ENCODE data around the gene RAB32. TPM values are rescaled to one million over a fixed set of nuclear protein-coding genes. Genes with fewer than 3 reads are reported as not detected.

RAB32 gene
- total RNA-seq, 1 experiment from 2014 or later: 26.9 TPM

DNA sequence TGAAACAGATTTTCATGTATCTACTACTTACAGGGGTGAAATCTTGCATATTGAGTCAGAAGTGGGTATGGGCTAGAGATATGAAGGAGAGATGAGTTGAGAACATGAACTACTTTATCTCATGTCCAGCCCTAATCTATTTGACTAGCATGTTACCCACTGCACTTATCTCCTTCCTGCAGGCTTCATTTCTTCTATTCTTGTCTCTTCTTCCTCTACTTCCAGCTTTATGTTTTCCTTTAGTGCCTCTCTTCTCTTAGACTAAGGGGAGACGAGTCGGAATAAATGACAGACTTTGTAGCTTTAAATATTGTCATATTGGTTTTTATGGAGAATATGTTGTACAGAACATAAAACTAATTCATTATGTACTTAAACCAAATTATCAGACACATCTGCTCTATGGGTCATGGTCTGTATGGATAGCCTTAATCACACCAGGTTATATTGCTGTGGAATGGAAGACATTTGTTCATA is 5.3 kb downstream of the RAB32 start:
- Mint-ChIP-seq H3K4me1 (ENCODE audit: low read depth, unreplicated experiment) (peaks cover 7% of the 10 kb centered on the region), H3K4me3 (ENCODE audit: low read depth, unreplicated experiment) (no peak overlapping the region), H3K36me3 (ENCODE audit: insufficient read depth, unreplicated experiment) (peaks cover 38% of the 10 kb centered on the region), H3K27ac (ENCODE audit: unreplicated experiment) (no peak overlapping the region), H3K27me3 (ENCODE audit: unreplicated experiment) (no peaks in the 10 kb centered on the region), H3K9me3 (ENCODE audit: low read depth, unreplicated experiment) (no peaks in the 10 kb centered on the region)
- CTCF ChIA-PET: no interaction called here
- intact Hi-C loops (cut with micrococcal nuclease; ENCODE audit: unreplicated experiment): loop anchor here (5.0 kb wide), 2 partner anchors 148 to 192 kb away; no protein-coding TSS in a partner anchor
- no peak for TF ChIP-seq CTCF (IDR thresholded peaks at IDR 0.05; ENCODE audit: unreplicated experiment)
- DNase-seq: no peak
- BruUV-seq (replicated peaks): no TSS peak

GRCh38 chr6:146550911-146551310 is 7.3 kb downstream of the RAB32 start:
- intact Hi-C loops (cut with micrococcal nuclease; ENCODE audit: unreplicated experiment): no loop called here
- no peak for DNase-seq
- Mint-ChIP-seq H3K9me3 (ENCODE audit: low read depth, unreplicated experiment) (no peaks in the 10 kb centered on the region), H3K36me3 (ENCODE audit: insufficient read depth, unreplicated experiment) (peaks cover 22% of the 10 kb centered on the region), H3K27ac (ENCODE audit: unreplicated experiment) (peak overlapping the region; percentile 69), H3K4me3 (ENCODE audit: low read depth, unreplicated experiment) (peak overlapping the region; percentile 49), H3K4me1 (ENCODE audit: low read depth, unreplicated experiment) (no peaks in the 10 kb centered on the region), H3K27me3 (ENCODE audit: unreplicated experiment) (no peaks in the 10 kb centered on the region)
- no peak for TF ChIP-seq CTCF (IDR thresholded peaks at IDR 0.05; ENCODE audit: unreplicated experiment)
- BruUV-seq (replicated peaks): no TSS peak
- CTCF ChIA-PET: no interaction called here

GRCh38 chr6:146551545-146551944 is 7.9 kb downstream of the RAB32 start:
- no peak for TF ChIP-seq CTCF (IDR thresholded peaks at IDR 0.05; ENCODE audit: unreplicated experiment)
- Mint-ChIP-seq H3K27ac (ENCODE audit: unreplicated experiment) (peak overlapping the region; percentile 69), H3K36me3 (ENCODE audit: insufficient read depth, unreplicated experiment) (peaks cover 20% of the 10 kb centered on the region), H3K4me3 (ENCODE audit: low read depth, unreplicated experiment) (peak overlapping the region; percentile 49), H3K27me3 (ENCODE audit: unreplicated experiment) (no peaks in the 10 kb centered on the region), H3K9me3 (ENCODE audit: low read depth, unreplicated experiment) (no peaks in the 10 kb centered on the region), H3K4me1 (ENCODE audit: low read depth, unreplicated experiment) (no peaks in the 10 kb centered on the region)
- intact Hi-C loops (cut with micrococcal nuclease; ENCODE audit: unreplicated experiment): no loop called here
- no TSS peak for BruUV-seq (replicated peaks)
- CTCF ChIA-PET: no interaction called here
- no peak for DNase-seq

GRCh38 chr6:146553377-146554135 is 9.9 kb downstream of the RAB32 start:
- CTCF ChIA-PET: no interaction called here
- peaks cover 17% of the 10 kb centered on the region for H3K36me3 Mint-ChIP-seq (ENCODE audit: insufficient read depth, unreplicated experiment)
- DNase-seq: no peak
- intact Hi-C loops (cut with micrococcal nuclease; ENCODE audit: unreplicated experiment): no loop called here
- no peaks in the 10 kb centered on the region for H3K27me3 Mint-ChIP-seq (ENCODE audit: unreplicated experiment)
- BruUV-seq (replicated peaks): no TSS peak
- no peaks in the 10 kb centered on the region for H3K4me1 Mint-ChIP-seq (ENCODE audit: low read depth, unreplicated experiment)
- TF ChIP-seq CTCF (IDR thresholded peaks at IDR 0.05; ENCODE audit: unreplicated experiment): no peak
- no peak overlapping the region for H3K27ac Mint-ChIP-seq (ENCODE audit: unreplicated experiment)
- H3K4me3 Mint-ChIP-seq (ENCODE audit: low read depth, unreplicated experiment): no peak overlapping the region
- no peaks in the 10 kb centered on the region for H3K9me3 Mint-ChIP-seq (ENCODE audit: low read depth, unreplicated experiment)
